Endodermal cell (in vitro differentiated cells): ENCODE results near the gene IRX5. TPM values are rescaled to one million over a fixed set of nuclear protein-coding genes. Genes with fewer than 3 reads are reported as not detected.

ENCODE experiments used
- DNase-seq: peaks from one replicate; pipeline ENCODE4 v3.0.0-alpha.2; 2017
- H3K27ac ChIP-seq: 2 replicates; pipeline ENCODE4 v1.5.1; 2013; ENCODE audit warnings: mild to moderate bottlenecking, low read depth, low read length, moderate library complexity
- H3K27me3 ChIP-seq: 2 replicates; pipeline ENCODE4 v1.6.1; 2013; ENCODE audit warnings: mild to moderate bottlenecking, low read length, moderate library complexity; ENCODE audit not compliant: insufficient read depth, control insufficient read depth, poor library complexity, severe bottlenecking
- H3K36me3 ChIP-seq: 2 replicates; pipeline ENCODE4 v1.7.0; 2013; ENCODE audit warnings: mild to moderate bottlenecking, low read length, moderate library complexity; ENCODE audit not compliant: control insufficient read depth, insufficient read depth
- H3K4me1 ChIP-seq: one replicate; pipeline ENCODE4 v1.7.0; 2013; ENCODE audit warnings: low read length; ENCODE audit not compliant: control insufficient read depth, insufficient read depth
- H3K4me3 ChIP-seq: 2 replicates; pipeline ENCODE4 v1.5.1; 2013; ENCODE audit warnings: mild to moderate bottlenecking, low read length, moderate library complexity
- H3K9ac ChIP-seq: 2 replicates; pipeline ENCODE4 v1.6.1; 2013; ENCODE audit warnings: mild to moderate bottlenecking, low read length, moderate library complexity; ENCODE audit not compliant: poor library complexity, severe bottlenecking; ENCODE audit errors: extremely low read depth
- H3K9me3 ChIP-seq: 2 replicates; pipeline ENCODE4 v1.6.1; 2013; ENCODE audit warnings: mild to moderate bottlenecking, low read length, moderate library complexity; ENCODE audit not compliant: control insufficient read depth
- H3K27ac Mint-ChIP-seq: 2 replicates; pipeline ENCODE4 v1.8.0; 2020; ENCODE audit warnings: mixed read lengths
- H3K27me3 Mint-ChIP-seq: 2 replicates; pipeline ENCODE4 v1.8.0; 2021; ENCODE audit warnings: mild to moderate bottlenecking, mixed read lengths; ENCODE audit not compliant: insufficient read depth
- H3K36me3 Mint-ChIP-seq: 2 replicates; pipeline ENCODE4 v1.8.0; 2020; ENCODE audit warnings: low read depth, mixed read lengths
- H3K4me1 Mint-ChIP-seq: 2 replicates; pipeline ENCODE4 v1.8.0; 2020; ENCODE audit warnings: mixed read lengths
- H3K4me3 Mint-ChIP-seq: 2 replicates; pipeline ENCODE4 v1.8.0; 2020; ENCODE audit warnings: mild to moderate bottlenecking, moderate library complexity, mixed read lengths
- H3K9me3 Mint-ChIP-seq: 2 replicates; pipeline ENCODE4 v1.8.0; 2020; ENCODE audit warnings: mild to moderate bottlenecking, mixed read lengths
- WGBS, 2 experiments: methylation state at CpG; one replicate each; pipeline versions ENCODE4 v1.1.5 to v1.1.7; 2013; ENCODE audit warnings: missing lambda C conversion rate in 2 of 2, mixed read lengths in 1 of 2; ENCODE audit not compliant: insufficient coverage in 1 of 2, insufficient read length in 1 of 2; 5-methylcytosine and 5-hydroxymethylcytosine counted together
- total RNA-seq, 2 donors: library from RNA; stranded (reverse); fragmentation: NEBNext Ultra II Directional in 1 of 2; extraction: Animal tissue kit (Norgen Biotek cat#: 25700) in 1 of 2; gene quantifications; 2 replicates in 1 of 2; 3 replicates in 1 of 2; pipeline ENCODE4 v1.2.1, GENCODE V29; 2021
- TF ChIP-seq, protein P1 (sequence below): fragments of 200-600 bp; sonication (generic); conservative IDR thresholded peaks from 2 replicates; pipeline ENCODE4 v1.5.0; 2021; ENCODE audit warnings: antibody characterized with exemption, mild to moderate bottlenecking

The IRX5 gene
- total RNA-seq, 2 donors from 2014 or later = 1.6 to 2.6 TPM

GRCh38 chr16:54928411-54929089 lies 2.1 kb upstream of the IRX5 start:
- Mint-ChIP-seq H3K4me3 (peak overlapping the region; percentile 75), H3K36me3 (no peaks in the 10 kb centered on the region), H3K9me3 (no peaks in the 10 kb centered on the region), H3K27me3 (peaks cover 46% of the 10 kb centered on the region), H3K4me1 (peaks cover 35% of the 10 kb centered on the region), H3K27ac (peak overlapping the region; percentile 81)
- Histone ChIP-seq H3K27ac (peak overlapping the region; percentile 93), H3K9me3 (no peaks in the 10 kb centered on the region), H3K4me1 (peaks cover 5% of the 10 kb centered on the region), H3K36me3 (peaks cover under 1% of the 10 kb centered on the region), H3K4me3 (peak overlapping the region; percentile 96), H3K27me3 (peaks cover 21% of the 10 kb centered on the region), H3K9ac (peak overlapping the region; percentile 92)
- TF ChIP-seq, protein P1, sequence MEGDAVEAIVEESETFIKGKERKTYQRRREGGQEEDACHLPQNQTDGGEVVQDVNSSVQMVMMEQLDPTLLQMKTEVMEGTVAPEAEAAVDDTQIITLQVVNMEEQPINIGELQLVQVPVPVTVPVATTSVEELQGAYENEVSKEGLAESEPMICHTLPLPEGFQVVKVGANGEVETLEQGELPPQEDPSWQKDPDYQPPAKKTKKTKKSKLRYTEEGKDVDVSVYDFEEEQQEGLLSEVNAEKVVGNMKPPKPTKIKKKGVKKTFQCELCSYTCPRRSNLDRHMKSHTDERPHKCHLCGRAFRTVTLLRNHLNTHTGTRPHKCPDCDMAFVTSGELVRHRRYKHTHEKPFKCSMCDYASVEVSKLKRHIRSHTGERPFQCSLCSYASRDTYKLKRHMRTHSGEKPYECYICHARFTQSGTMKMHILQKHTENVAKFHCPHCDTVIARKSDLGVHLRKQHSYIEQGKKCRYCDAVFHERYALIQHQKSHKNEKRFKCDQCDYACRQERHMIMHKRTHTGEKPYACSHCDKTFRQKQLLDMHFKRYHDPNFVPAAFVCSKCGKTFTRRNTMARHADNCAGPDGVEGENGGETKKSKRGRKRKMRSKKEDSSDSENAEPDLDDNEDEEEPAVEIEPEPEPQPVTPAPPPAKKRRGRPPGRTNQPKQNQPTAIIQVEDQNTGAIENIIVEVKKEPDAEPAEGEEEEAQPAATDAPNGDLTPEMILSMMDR = no peak
- DNase-seq = peak; percentile 67
- WGBS, 2 experiments = 0% methylated on average over 7 to 98 of the region's 101 CpGs

GRCh38 chr16:54929090-54930004 lies 1.3 kb upstream of the IRX5 start:
- Histone ChIP-seq H3K36me3 (peaks cover 4% of the 10 kb centered on the region), H3K27ac (peak overlapping the region; percentile 93), H3K27me3 (peaks cover 29% of the 10 kb centered on the region), H3K9me3 (no peaks in the 10 kb centered on the region), H3K4me1 (peaks cover 3% of the 10 kb centered on the region), H3K4me3 (peak overlapping the region; percentile 82), H3K9ac (peak overlapping the region; percentile 57)
- peaks cover 53% of the 10 kb centered on the region for H3K27me3 Mint-ChIP-seq
- peak overlapping the region; percentile 75 for H3K4me3 Mint-ChIP-seq
- TF ChIP-seq, protein P1 = peak; percentile 49
- peak overlapping the region; percentile 73 for H3K27ac Mint-ChIP-seq
- 0 to 1% methylated on average over 21 to 73 of the region's 73 CpGs for WGBS, 2 experiments
- no peaks in the 10 kb centered on the region for H3K9me3 Mint-ChIP-seq
- peak; percentile 100 for DNase-seq
- peaks cover 32% of the 10 kb centered on the region for H3K4me1 Mint-ChIP-seq
- no peaks in the 10 kb centered on the region for H3K36me3 Mint-ChIP-seq

GRCh38 chr16:54930869-54931119 lies 129 bp downstream of the IRX5 start:
- Mint-ChIP-seq H3K4me3 (peak overlapping the region; percentile 75), H3K4me1 (peaks cover 38% of the 10 kb centered on the region), H3K27ac (peak overlapping the region; percentile 68), H3K36me3 (no peaks in the 10 kb centered on the region), H3K27me3 (peaks cover 62% of the 10 kb centered on the region), H3K9me3 (no peaks in the 10 kb centered on the region)
- Histone ChIP-seq H3K9ac (no peak overlapping the region), H3K4me3 (peak overlapping the region; percentile 82), H3K9me3 (no peaks in the 10 kb centered on the region), H3K4me1 (peaks cover 8% of the 10 kb centered on the region), H3K27ac (peak overlapping the region; percentile 93), H3K36me3 (peaks cover 4% of the 10 kb centered on the region), H3K27me3 (peaks cover 43% of the 10 kb centered on the region)
- no peak for DNase-seq
- TF ChIP-seq, protein P1 = no peak
- 0 to 2% methylated on average over 13 to 24 of the region's 24 CpGs for WGBS, 2 experiments
